ENCODE data around the gene DIP2C. TPM values are rescaled to one million over a fixed set of nuclear protein-coding genes. Genes with fewer than 3 reads are reported as not detected.

The DIP2C gene
- polyA plus RNA-seq, 2 donors: 2.2 to 2.7 TPM

GRCh38 chr10:566241-566885, 123.1 kb downstream of the DIP2C start:
- Histone ChIP-seq H3K36me3 (ENCODE audit: control insufficient read depth in 2 of 2, insufficient read depth in 2 of 2, low read length in 1 of 2) (no peaks in the 10 kb centered on the region), H3K27me3 (ENCODE audit: control insufficient read depth in 1 of 2, insufficient read depth in 2 of 2, low read length in 2 of 2) (no peaks in the 10 kb centered on the region), H3K9me3 (ENCODE audit: control insufficient read depth in 2 of 2, insufficient read depth in 1 of 2, low read depth in 1 of 2, low read length in 1 of 2) (peaks cover 0 to 7% of the 10 kb centered on the region in 2 donors), H3K4me1 (ENCODE audit: control insufficient read depth in 2 of 2, insufficient read depth in 2 of 2, low read length in 1 of 2) (no peaks in the 10 kb centered on the region), H3K4me3 (ENCODE audit: low read depth in 1 of 2, low read length in 2 of 2) (no peak overlapping the region), H3K27ac (ENCODE audit: low read depth in 2 of 2, low read length in 1 of 2) (no peak overlapping the region)
- WGBS, 2 donors: 82 to 92% methylated on average over 22 of the region's 22 CpGs

- Histone ChIP-seq H3K4me1 (ENCODE audit: control insufficient read depth in 2 of 2, insufficient read depth in 2 of 2, low read length in 1 of 2) (no peaks in the 10 kb centered on the region), H3K27ac (ENCODE audit: low read depth in 2 of 2, low read length in 1 of 2) (no peak overlapping the region), H3K9me3 (ENCODE audit: control insufficient read depth in 2 of 2, insufficient read depth in 1 of 2, low read depth in 1 of 2, low read length in 1 of 2) (peaks cover 0 to 7% of the 10 kb centered on the region in 2 donors), H3K27me3 (ENCODE audit: control insufficient read depth in 1 of 2, insufficient read depth in 2 of 2, low read length in 2 of 2) (no peaks in the 10 kb centered on the region), H3K4me3 (ENCODE audit: low read depth in 1 of 2, low read length in 2 of 2) (no peak overlapping the region), H3K36me3 (ENCODE audit: control insufficient read depth in 2 of 2, insufficient read depth in 2 of 2, low read length in 1 of 2) (no peaks in the 10 kb centered on the region)
- 85 to 87% methylated on average over 13 of the region's 13 CpGs for WGBS, 2 donors
Observed at GRCh38 chr10:565676-566075, 123.8 kb downstream of the DIP2C start.

GRCh38 chr10:565146-565545, 124.3 kb downstream of the DIP2C start:
- WGBS, 2 donors: 91 to 95% methylated on average over 5 of the region's 5 CpGs
- H3K36me3 ChIP-seq (ENCODE audit: control insufficient read depth in 2 of 2, insufficient read depth in 2 of 2, low read length in 1 of 2): no peaks in the 10 kb centered on the region
- no peaks in the 10 kb centered on the region for H3K27me3 ChIP-seq (ENCODE audit: control insufficient read depth in 1 of 2, insufficient read depth in 2 of 2, low read length in 2 of 2)
- peaks cover 0 to 7% of the 10 kb centered on the region in 2 donors for H3K9me3 ChIP-seq (ENCODE audit: control insufficient read depth in 2 of 2, insufficient read depth in 1 of 2, low read depth in 1 of 2, low read length in 1 of 2)
- H3K4me3 ChIP-seq (ENCODE audit: low read depth in 1 of 2, low read length in 2 of 2): no peak overlapping the region
- no peak overlapping the region for H3K27ac ChIP-seq (ENCODE audit: low read depth in 2 of 2, low read length in 1 of 2)
- H3K4me1 ChIP-seq (ENCODE audit: control insufficient read depth in 2 of 2, insufficient read depth in 2 of 2, low read length in 1 of 2): no peaks in the 10 kb centered on the region

GRCh38 chr10:563827-564226, 125.6 kb downstream of the DIP2C start:
- no peaks in the 10 kb centered on the region for H3K27me3 ChIP-seq (ENCODE audit: control insufficient read depth in 1 of 2, insufficient read depth in 2 of 2, low read length in 2 of 2)
- H3K9me3 ChIP-seq (ENCODE audit: control insufficient read depth in 2 of 2, insufficient read depth in 1 of 2, low read depth in 1 of 2, low read length in 1 of 2): peaks cover 0 to 7% of the 10 kb centered on the region in 2 donors
- no peak overlapping the region for H3K4me3 ChIP-seq (ENCODE audit: low read depth in 1 of 2, low read length in 2 of 2)
- H3K27ac ChIP-seq (ENCODE audit: low read depth in 2 of 2, low read length in 1 of 2): no peak overlapping the region
- 87 to 96% methylated on average over 5 of the region's 5 CpGs for WGBS, 2 donors
- H3K36me3 ChIP-seq (ENCODE audit: control insufficient read depth in 2 of 2, insufficient read depth in 2 of 2, low read length in 1 of 2): no peaks in the 10 kb centered on the region
- H3K4me1 ChIP-seq (ENCODE audit: control insufficient read depth in 2 of 2, insufficient read depth in 2 of 2, low read length in 1 of 2): no peaks in the 10 kb centered on the region

- H3K27me3 ChIP-seq (ENCODE audit: control insufficient read depth in 1 of 2, insufficient read depth in 2 of 2, low read length in 2 of 2): no peaks in the 10 kb centered on the region
- peaks cover 3 to 7% of the 10 kb centered on the region in 2 donors for H3K9me3 ChIP-seq (ENCODE audit: control insufficient read depth in 2 of 2, insufficient read depth in 1 of 2, low read depth in 1 of 2, low read length in 1 of 2)
- H3K27ac ChIP-seq (ENCODE audit: low read depth in 2 of 2, low read length in 1 of 2): no peak overlapping the region
- 84 to 93% methylated on average over 4 of the region's 4 CpGs for whole genome bisulfite sequencing, 2 donors
- no peaks in the 10 kb centered on the region for H3K4me1 ChIP-seq (ENCODE audit: control insufficient read depth in 2 of 2, insufficient read depth in 2 of 2, low read length in 1 of 2)
- H3K36me3 ChIP-seq (ENCODE audit: control insufficient read depth in 2 of 2, insufficient read depth in 2 of 2, low read length in 1 of 2): no peaks in the 10 kb centered on the region
- no peak overlapping the region for H3K4me3 ChIP-seq (ENCODE audit: low read depth in 1 of 2, low read length in 2 of 2)
Observed at GRCh38 chr10:562142-562541, 127.3 kb downstream of the DIP2C start.

- Histone ChIP-seq H3K4me1 (ENCODE audit: control insufficient read depth in 2 of 2, insufficient read depth in 2 of 2, low read length in 1 of 2) (no peaks in the 10 kb centered on the region), H3K9me3 (ENCODE audit: control insufficient read depth in 2 of 2, insufficient read depth in 1 of 2, low read depth in 1 of 2, low read length in 1 of 2) (peaks cover 3 to 7% of the 10 kb centered on the region in 2 donors), H3K36me3 (ENCODE audit: control insufficient read depth in 2 of 2, insufficient read depth in 2 of 2, low read length in 1 of 2) (no peaks in the 10 kb centered on the region), H3K27me3 (ENCODE audit: control insufficient read depth in 1 of 2, insufficient read depth in 2 of 2, low read length in 2 of 2) (no peaks in the 10 kb centered on the region), H3K27ac (ENCODE audit: low read depth in 2 of 2, low read length in 1 of 2) (no peak overlapping the region), H3K4me3 (ENCODE audit: low read depth in 1 of 2, low read length in 2 of 2) (no peak overlapping the region)
- 85% methylated on average over 12 of the region's 12 CpGs for WGBS, 2 donors
Observed at GRCh38 chr10:561721-562120, 127.7 kb downstream of the DIP2C start.

DNA sequence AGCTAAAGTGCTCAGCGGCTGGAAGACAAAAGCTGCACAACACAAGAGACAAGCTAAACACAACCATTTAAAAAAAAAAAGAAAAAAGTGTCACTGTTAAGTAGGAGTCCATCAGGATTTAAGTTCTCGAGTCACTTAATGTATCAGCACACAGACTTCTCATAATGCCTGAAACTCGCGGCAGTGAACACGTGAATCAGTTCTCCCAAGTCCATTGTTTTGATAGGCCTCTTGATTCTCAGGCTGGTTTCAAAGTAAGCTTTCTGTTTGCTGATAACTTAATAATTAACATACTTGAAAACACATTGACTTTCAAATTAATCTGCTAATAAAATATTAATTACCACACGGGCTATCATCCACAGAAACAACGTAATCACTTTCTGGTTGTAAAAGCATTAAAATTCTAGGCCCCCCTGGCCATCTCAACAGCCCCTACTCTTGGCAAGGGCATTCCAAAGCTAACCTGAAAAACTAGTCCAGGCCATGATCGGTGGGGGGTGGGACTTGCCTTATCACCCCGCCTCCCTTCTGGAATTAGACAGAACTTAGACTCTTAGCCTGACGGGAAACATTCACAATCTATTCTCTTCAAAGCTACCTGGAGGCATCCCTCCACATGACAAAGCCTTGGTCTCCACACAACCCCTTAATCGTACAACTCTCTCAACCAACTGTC, 129.0 kb downstream of the DIP2C start:
- Histone ChIP-seq H3K9me3 (ENCODE audit: control insufficient read depth in 2 of 2, insufficient read depth in 1 of 2, low read depth in 1 of 2, low read length in 1 of 2) (peaks cover 3 to 7% of the 10 kb centered on the region in 2 donors), H3K4me1 (ENCODE audit: control insufficient read depth in 2 of 2, insufficient read depth in 2 of 2, low read length in 1 of 2) (peaks cover 0 to 2% of the 10 kb centered on the region in 2 donors), H3K27me3 (ENCODE audit: control insufficient read depth in 1 of 2, insufficient read depth in 2 of 2, low read length in 2 of 2) (no peaks in the 10 kb centered on the region), H3K36me3 (ENCODE audit: control insufficient read depth in 2 of 2, insufficient read depth in 2 of 2, low read length in 1 of 2) (no peaks in the 10 kb centered on the region), H3K27ac (ENCODE audit: low read depth in 2 of 2, low read length in 1 of 2) (no peak overlapping the region), H3K4me3 (ENCODE audit: low read depth in 1 of 2, low read length in 2 of 2) (no peak overlapping the region)
- WGBS, 2 donors: 68 to 90% methylated on average over 11 of the region's 11 CpGs

DNA sequence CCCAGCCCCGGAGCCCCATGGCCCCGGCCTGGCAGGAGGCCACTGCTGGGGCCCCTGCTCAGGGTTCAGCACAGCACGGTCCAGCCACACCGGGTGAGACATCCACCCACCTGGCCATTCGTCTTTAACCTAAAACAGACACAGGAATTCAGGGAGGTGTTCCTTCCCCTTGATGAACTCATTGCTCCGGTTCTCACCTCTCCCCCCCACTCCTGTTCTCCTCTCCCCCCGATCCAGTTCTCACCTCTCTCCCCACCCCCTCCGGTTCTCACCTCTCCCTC, 129.8 kb downstream of the DIP2C start:
- Histone ChIP-seq H3K4me3 (ENCODE audit: low read depth in 1 of 2, low read length in 2 of 2) (no peak overlapping the region), H3K27ac (ENCODE audit: low read depth in 2 of 2, low read length in 1 of 2) (no peak overlapping the region), H3K9me3 (ENCODE audit: control insufficient read depth in 2 of 2, insufficient read depth in 1 of 2, low read depth in 1 of 2, low read length in 1 of 2) (peaks cover 3 to 7% of the 10 kb centered on the region in 2 donors), H3K4me1 (ENCODE audit: control insufficient read depth in 2 of 2, insufficient read depth in 2 of 2, low read length in 1 of 2) (peaks cover 0 to 2% of the 10 kb centered on the region in 2 donors), H3K36me3 (ENCODE audit: control insufficient read depth in 2 of 2, insufficient read depth in 2 of 2, low read length in 1 of 2) (no peaks in the 10 kb centered on the region), H3K27me3 (ENCODE audit: control insufficient read depth in 1 of 2, insufficient read depth in 2 of 2, low read length in 2 of 2) (no peaks in the 10 kb centered on the region)
- 63 to 72% methylated on average over 8 of the region's 8 CpGs for WGBS, 2 donors

- WGBS, 2 donors: 77 to 83% methylated on average over 19 of the region's 19 CpGs
- Histone ChIP-seq H3K27ac (ENCODE audit: low read depth in 2 of 2, low read length in 1 of 2) (no peak overlapping the region), H3K4me1 (ENCODE audit: control insufficient read depth in 2 of 2, insufficient read depth in 2 of 2, low read length in 1 of 2) (peaks cover 0 to 2% of the 10 kb centered on the region in 2 donors)
Observed at GRCh38 chr10:558891-559766, 130.3 kb downstream of the DIP2C start.

More at GRCh38 chr10:558891-559766, 130.3 kb downstream of the DIP2C start:
- no peaks in the 10 kb centered on the region for H3K27me3 ChIP-seq (ENCODE audit: control insufficient read depth in 1 of 2, insufficient read depth in 2 of 2, low read length in 2 of 2)
- no peaks in the 10 kb centered on the region for H3K36me3 ChIP-seq (ENCODE audit: control insufficient read depth in 2 of 2, insufficient read depth in 2 of 2, low read length in 1 of 2)
- no peak overlapping the region for H3K4me3 ChIP-seq (ENCODE audit: low read depth in 1 of 2, low read length in 2 of 2)
- peaks cover 2 to 3% of the 10 kb centered on the region in 2 donors for H3K9me3 ChIP-seq (ENCODE audit: control insufficient read depth in 2 of 2, insufficient read depth in 1 of 2, low read depth in 1 of 2, low read length in 1 of 2)

Data from esophagus (tissue), 2 donors.